Chondrocyte (in vitro differentiated cells): ENCODE measurements around the gene MGME1. TPM values are rescaled to one million over a fixed set of nuclear protein-coding genes. Genes with fewer than 3 reads are reported as not detected.

Experiments used
- DNase-seq: peaks from one replicate; pipeline ENCODE4 v3.0.0; 2021; ENCODE audit warnings: mixed read lengths, low spot score
- H3K27ac Mint-ChIP-seq: one replicate; pipeline ENCODE4 v1.8.0; 2021; ENCODE audit warnings: mild to moderate bottlenecking, moderate library complexity, mixed read lengths; ENCODE audit not compliant: unreplicated experiment
- H3K27me3 Mint-ChIP-seq: 2 replicates; pipeline ENCODE4 v1.8.0; 2021; ENCODE audit warnings: low read depth, mixed read lengths
- H3K36me3 Mint-ChIP-seq: 2 replicates; pipeline ENCODE4 v1.8.0; 2021; ENCODE audit warnings: low read depth, mixed read lengths
- H3K4me1 Mint-ChIP-seq: 2 replicates; pipeline ENCODE4 v1.8.0; 2021; ENCODE audit warnings: low read depth, mild to moderate bottlenecking, mixed read lengths
- H3K4me3 Mint-ChIP-seq: one replicate; pipeline ENCODE4 v1.8.0; 2021; ENCODE audit warnings: mild to moderate bottlenecking, moderate library complexity, mixed read lengths; ENCODE audit not compliant: unreplicated experiment
- H3K9me3 Mint-ChIP-seq: 2 replicates; pipeline ENCODE4 v1.8.0; 2021; ENCODE audit warnings: low read depth, mixed read lengths
- CTCF ChIP-seq: fragments of 200-600 bp; sonication (generic); IDR thresholded peaks from 2 replicates; pipeline ENCODE4 v1.5.0; 2021; ENCODE audit warnings: antibody characterized with exemption, mild to moderate bottlenecking, moderate library complexity
- total RNA-seq: library from RNA; stranded (reverse); gene quantifications from 3 replicates; pipeline ENCODE4 v1.2.1, GENCODE V29; 2021

Gene MGME1
- total RNA-seq, 1 donor from 2014 or later, result 15.1 TPM

GRCh38 chr20:17995967-17996819 lies 27.4 kb downstream of the MGME1 start:
- Mint-ChIP-seq H3K4me3 (no peak overlapping the region), H3K27ac (no peak overlapping the region), H3K9me3 (no peaks in the 10 kb centered on the region), H3K4me1 (peaks cover 32% of the 10 kb centered on the region), H3K36me3 (no peaks in the 10 kb centered on the region), H3K27me3 (no peaks in the 10 kb centered on the region)
- peak; percentile 97 for TF ChIP-seq CTCF
- DNase-seq, result no peak

GRCh38 chr20:17998446-17998845 lies 29.6 kb downstream of the MGME1 start:
- Mint-ChIP-seq H3K4me1 (peaks cover 23% of the 10 kb centered on the region), H3K36me3 (no peaks in the 10 kb centered on the region), H3K4me3 (no peak overlapping the region), H3K27ac (no peak overlapping the region), H3K27me3 (no peaks in the 10 kb centered on the region), H3K9me3 (no peaks in the 10 kb centered on the region)
- TF ChIP-seq CTCF, result no peak
- DNase-seq, result no peak

- Mint-ChIP-seq H3K27me3 (no peaks in the 10 kb centered on the region), H3K36me3 (no peaks in the 10 kb centered on the region), H3K4me3 (no peak overlapping the region), H3K4me1 (peaks cover 23% of the 10 kb centered on the region), H3K9me3 (no peaks in the 10 kb centered on the region), H3K27ac (no peak overlapping the region)
- TF ChIP-seq CTCF, result no peak
- no peak for DNase-seq
These were observed 30.7 kb downstream of the MGME1 start for GRCh38 chr20:17999566-17999965.

GRCh38 chr20:18001131-18001921 lies 32.5 kb downstream of the MGME1 start:
- no peak for TF ChIP-seq CTCF
- H3K4me1 Mint-ChIP-seq, result peaks cover 26% of the 10 kb centered on the region
- H3K27ac Mint-ChIP-seq, result peak overlapping the region; percentile 28
- DNase-seq, result no peak
- no peak overlapping the region for H3K4me3 Mint-ChIP-seq
- H3K36me3 Mint-ChIP-seq, result no peaks in the 10 kb centered on the region
- H3K9me3 Mint-ChIP-seq, result no peaks in the 10 kb centered on the region
- no peaks in the 10 kb centered on the region for H3K27me3 Mint-ChIP-seq

- TF ChIP-seq CTCF, result no peak
- no peak for DNase-seq
- no peaks in the 10 kb centered on the region for H3K27me3 Mint-ChIP-seq
- H3K4me3 Mint-ChIP-seq, result no peak overlapping the region
- no peak overlapping the region for H3K27ac Mint-ChIP-seq
- no peaks in the 10 kb centered on the region for H3K36me3 Mint-ChIP-seq
- no peaks in the 10 kb centered on the region for H3K9me3 Mint-ChIP-seq
- H3K4me1 Mint-ChIP-seq, result peaks cover 31% of the 10 kb centered on the region
These were observed 35.1 kb downstream of the MGME1 start for GRCh38 chr20:18003897-18004296.
